Gastroesophageal sphincter (tissue), 3 donors: ENCODE results near the gene SF3B2.

Experiments
- CTCF ChIP-seq, 4 experiments: fragments of 200-600 bp in 2 of 4; fragments of 450-650 bp in 2 of 4; sonication (generic) in 1 of 4; IDR thresholded peaks; one replicate each; pipeline ENCODE4 v1.5.1; 2017 to 2019; ENCODE audit warnings: antibody characterized with exemption in 4 of 4, mild to moderate bottlenecking in 2 of 4, moderate library complexity in 2 of 4
- POLR2A ChIP-seq, 2 donors: fragments of 450-650 bp; IDR thresholded peaks; one replicate each; pipeline ENCODE4 v1.6.1; 2017; ENCODE audit warnings: antibody characterized with exemption in 2 of 2, mild to moderate bottlenecking in 2 of 2, moderate library complexity in 1 of 2
- POLR2AphosphoS5 ChIP-seq: sonication (generic); formaldehyde crosslinking; IDR thresholded peaks from one replicate; pipeline ENCODE4 v1.6.1; 2017; ENCODE audit warnings: antibody characterized with exemption

- TF ChIP-seq CTCF (IDR thresholded peaks at IDR 0.05): no peak
- TF ChIP-seq POLR2AphosphoS5: no peak
- no peak for TF ChIP-seq POLR2A (IDR thresholded peaks at IDR 0.05)
These were observed 12.4 kb downstream of the SF3B2 start for GRCh38 chr11:66064571-66064970.
